ENCODE measurements around the gene EBF4. TPM values are rescaled to one million over a fixed set of nuclear protein-coding genes. Genes with fewer than 3 reads are reported as not detected.

EBF4 gene
- total and polyA plus RNA-seq, 10 of the 15 experiments (the other 5 are each of a cell fraction or from before 2014, with no cell fraction given) = 0.13 TPM; not detected in 9

GRCh38 chr20:2680046-2680445 lies 12.5 kb upstream of the EBF4 start:
- no peaks in the 10 kb centered on the region for H3K36me3 ChIP-seq (ENCODE audit: control insufficient read depth in 2 of 2, insufficient read depth in 2 of 2, low read length in 1 of 2)
- H4K20me1 ChIP-seq (ENCODE audit: control insufficient read depth, insufficient read depth) = no peaks in the 10 kb centered on the region
- H3K4me1 ChIP-seq (ENCODE audit: control insufficient read depth, insufficient read depth, low read length) = no peaks in the 10 kb centered on the region
- SMC1A ChIA-PET (ENCODE audit: uncharacterized antibody, unreplicated experiment) = no interaction called here
- no peak overlapping the region for H3K9ac ChIP-seq (ENCODE audit: control insufficient read depth, insufficient read depth, low read length)
- no peaks in the 10 kb centered on the region for H3K79me2 ChIP-seq (ENCODE audit: control insufficient read depth, insufficient read depth, low read length)
- WGBS (ENCODE audit: insufficient coverage, insufficient replicate concordance, low lambda C conversion rate, missing lambda C conversion rate) = 42% methylated on average over 4 of the region's 4 CpGs
- no peak for FAIRE-seq
- H3K9me3 ChIP-seq (replicated peaks; ENCODE audit: control insufficient read depth, insufficient read depth, low read length) = no peaks in the 10 kb centered on the region
- no peak overlapping the region for H3K4me3 ChIP-seq
- CTCF ChIA-PET = no interaction called here
- ATAC-seq = no peak
- no peak overlapping the region for H3K4me2 ChIP-seq (ENCODE audit: control insufficient read depth, insufficient read depth)
- TF ChIP-seq RCOR1 (conservative IDR thresholded peaks at IDR 0.05; ENCODE audit: low read depth, low read length) = no peak
- TF ChIP-seq JUND (IDR thresholded peaks at IDR 0.05; ENCODE audit: low read depth, low read length) = no peak
- no peak for TF ChIP-seq YY1 (IDR thresholded peaks at IDR 0.05; ENCODE audit: low read depth, low read length)
- no peak for TF ChIP-seq CBX3 (IDR thresholded peaks at IDR 0.05; ENCODE audit: borderline replicate concordance, low read depth)
- TF ChIP-seq MTA2 (IDR thresholded peaks at IDR 0.05; ENCODE audit: low read depth) = no peak
- TF ChIP-seq NKRF (conservative IDR thresholded peaks at IDR 0.05) = no peak
- no peak for TF ChIP-seq RB1 (IDR thresholded peaks at IDR 0.05; ENCODE audit: borderline replicate concordance)
- no peak for TF ChIP-seq SMAD5 (IDR thresholded peaks at IDR 0.05; ENCODE audit: low read depth)
- TF ChIP-seq ZNF217 (IDR thresholded peaks at IDR 0.05) = no peak
- TF ChIP-seq ZNF207 (IDR thresholded peaks at IDR 0.05; ENCODE audit: borderline replicate concordance) = no peak
- TF ChIP-seq POU2F2 (IDR thresholded peaks at IDR 0.05; ENCODE audit: borderline replicate concordance, low read depth, low read length) = no peak
- TF ChIP-seq CREB1 (IDR thresholded peaks at IDR 0.05; ENCODE audit: low read depth) = no peak
- TF ChIP-seq ASH2L (IDR thresholded peaks at IDR 0.05; ENCODE audit: borderline replicate concordance, low read depth) = no peak
- no peak for TF ChIP-seq NR2F1 (conservative IDR thresholded peaks at IDR 0.05)
- TF ChIP-seq ZNF592 (IDR thresholded peaks at IDR 0.05) = no peak
- TF ChIP-seq CHD2 (IDR thresholded peaks at IDR 0.05; ENCODE audit: borderline replicate concordance, low read depth, low read length) = no peak
- no peak for TF ChIP-seq LARP7 (IDR thresholded peaks at IDR 0.05)
- DNase-seq (ENCODE audit: low read depth, low spot score) = no peak
- H3K27me3 ChIP-seq (replicated peaks in 1 of 2; ENCODE audit: control insufficient read depth in 2 of 2, insufficient read depth in 2 of 2, low read length in 1 of 2) = no peaks in the 10 kb centered on the region; a peak in 2 of 4 replicates
- intact Hi-C loops (cut with micrococcal nuclease; ENCODE audit: unreplicated experiment) (loop anchor here (10.0 kb wide), 1 partner anchor 65 kb away; no protein-coding TSS in a partner anchor), in situ Hi-C loops (cut with MboI) (no loop called here)
- RAD21 ChIA-PET (ENCODE audit: unreplicated experiment) = no interaction called here
- no peak overlapping the region for H3K27ac ChIP-seq (ENCODE audit: control insufficient read depth, insufficient read depth)
- POLR2A ChIA-PET = interaction anchor here (0.7 kb wide), 1 partner anchor 20 kb away, joined by 3 read pairs; no protein-coding TSS in a partner anchor
- BruUV-seq (replicated peaks) = no TSS peak
- H2AFZ ChIP-seq (ENCODE audit: control insufficient read depth, low read depth, low read length) = no peak overlapping the region

Data from GM12878 (cell line).